ENCODE measurements around the gene SBF2.
"Not testable (repeated sequence)": the region's sequence is repeated elsewhere in the genome, so short reads cannot be mapped to it uniquely, and the experiment has no call there.

The SBF2 gene

GRCh38 chr11:9990221-9990973, 303.6 kb downstream of the SBF2 start:
- DNase-seq, result peak; percentile 8

- DNase-seq, result not testable (repeated sequence)
Observed at GRCh38 chr11:9987303-9987702, 306.7 kb downstream of the SBF2 start.

- peak; percentile 44 for DNase-seq
Observed at GRCh38 chr11:9982796-9983579, 311.0 kb downstream of the SBF2 start.

- no peak for DNase-seq
Observed at GRCh38 chr11:9982127-9982795, 311.8 kb downstream of the SBF2 start.

- DNase-seq, result no peak
Observed at GRCh38 chr11:9980931-9981330, 313.1 kb downstream of the SBF2 start.

- DNase-seq, result no peak
Observed at GRCh38 chr11:9977554-9977953, 316.5 kb downstream of the SBF2 start.

- DNase-seq, result no peak
Observed at GRCh38 chr11:9974375-9974774, 319.6 kb downstream of the SBF2 start.

- no peak for DNase-seq
Observed at GRCh38 chr11:9973921-9974320, 320.1 kb downstream of the SBF2 start.

GRCh38 chr11:9972989-9973388, 321.0 kb downstream of the SBF2 start:
- DNase-seq, result peak; percentile 69

- DNase-seq, result no peak
Observed at GRCh38 chr11:9971894-9972293, 322.1 kb downstream of the SBF2 start.

GRCh38 chr11:9969068-9969467, 325.0 kb downstream of the SBF2 start:
- no peak for DNase-seq

- no peak for DNase-seq
Observed at GRCh38 chr11:9962722-9963121, 331.3 kb downstream of the SBF2 start.

GRCh38 chr11:9957072-9957471, 336.9 kb downstream of the SBF2 start:
- no peak for DNase-seq

GRCh38 chr11:9956483-9956882, 337.5 kb downstream of the SBF2 start:
- DNase-seq, result no peak

GRCh38 chr11:9955391-9955790, 338.6 kb downstream of the SBF2 start:
- no peak for DNase-seq

GRCh38 chr11:9953994-9954626, 339.9 kb downstream of the SBF2 start:
- peak; percentile 83 for DNase-seq

- no peak for DNase-seq
Observed at GRCh38 chr11:9952511-9953196, 341.4 kb downstream of the SBF2 start.

GRCh38 chr11:9951807-9952206, 342.2 kb downstream of the SBF2 start:
- DNase-seq, result no peak

- peak; percentile 5 for DNase-seq
Observed at GRCh38 chr11:9950462-9950861, 343.6 kb downstream of the SBF2 start.

- no peak for DNase-seq
Observed at GRCh38 chr11:9947231-9947864, 346.7 kb downstream of the SBF2 start.

GRCh38 chr11:9945680-9946079, 348.3 kb downstream of the SBF2 start:
- not testable (repeated sequence) for DNase-seq
